Measurements from ENCODE around the gene GOLGA8B.
"Not testable (repeated sequence)": the region's sequence is repeated elsewhere in the genome, so short reads cannot be mapped to it uniquely, and the experiment has no call there.

DNA sequence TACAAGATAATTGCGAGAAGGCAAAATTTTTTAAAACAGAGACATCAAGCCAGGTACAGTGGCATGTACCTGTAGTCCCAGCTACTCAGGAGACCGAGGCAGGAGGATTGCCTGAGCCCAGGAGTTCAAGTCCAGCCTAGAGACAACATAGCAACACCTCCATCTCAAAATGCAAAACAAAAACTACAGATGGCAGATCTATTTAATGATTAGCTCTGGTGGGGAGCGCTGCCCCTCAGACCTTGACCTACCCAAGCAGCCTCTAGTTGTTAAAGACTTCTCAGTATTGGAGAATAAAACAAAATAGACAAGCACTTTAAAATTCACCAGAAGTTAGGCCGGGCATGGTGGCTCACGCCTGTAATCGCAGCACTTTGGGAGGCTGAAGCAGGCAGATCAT lies 10.5 kb downstream of the GOLGA8B start:
- TF ChIP-seq EZH2 (IDR thresholded peaks at IDR 0.05; ENCODE audit: low read length, unreplicated experiment) = not testable (repeated sequence)
- TF ChIP-seq, protein P1, sequence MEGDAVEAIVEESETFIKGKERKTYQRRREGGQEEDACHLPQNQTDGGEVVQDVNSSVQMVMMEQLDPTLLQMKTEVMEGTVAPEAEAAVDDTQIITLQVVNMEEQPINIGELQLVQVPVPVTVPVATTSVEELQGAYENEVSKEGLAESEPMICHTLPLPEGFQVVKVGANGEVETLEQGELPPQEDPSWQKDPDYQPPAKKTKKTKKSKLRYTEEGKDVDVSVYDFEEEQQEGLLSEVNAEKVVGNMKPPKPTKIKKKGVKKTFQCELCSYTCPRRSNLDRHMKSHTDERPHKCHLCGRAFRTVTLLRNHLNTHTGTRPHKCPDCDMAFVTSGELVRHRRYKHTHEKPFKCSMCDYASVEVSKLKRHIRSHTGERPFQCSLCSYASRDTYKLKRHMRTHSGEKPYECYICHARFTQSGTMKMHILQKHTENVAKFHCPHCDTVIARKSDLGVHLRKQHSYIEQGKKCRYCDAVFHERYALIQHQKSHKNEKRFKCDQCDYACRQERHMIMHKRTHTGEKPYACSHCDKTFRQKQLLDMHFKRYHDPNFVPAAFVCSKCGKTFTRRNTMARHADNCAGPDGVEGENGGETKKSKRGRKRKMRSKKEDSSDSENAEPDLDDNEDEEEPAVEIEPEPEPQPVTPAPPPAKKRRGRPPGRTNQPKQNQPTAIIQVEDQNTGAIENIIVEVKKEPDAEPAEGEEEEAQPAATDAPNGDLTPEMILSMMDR (conservative IDR thresholded peaks at IDR 0.05; ENCODE audit: low read depth, low read length) = not testable (repeated sequence)
